K562 (cell line): Measurements from ENCODE around the gene TRIP10. TPM values are rescaled to one million over a fixed set of nuclear protein-coding genes. Genes with fewer than 3 reads are reported as not detected.

Experiments
- CTBP1 ChIP-seq: fragments of 450-650 bp; IDR thresholded peaks from 2 replicates; pipeline ENCODE4 v1.6.1; 2016; ENCODE audit warnings: borderline replicate concordance
- FOXJ3 ChIP-seq: sonication (generic); formaldehyde crosslinking; IDR thresholded peaks from 2 replicates; pipeline ENCODE4 v1.4.0; 2020; ENCODE audit warnings: mild to moderate bottlenecking, missing genetic modification reagents
- FOXK1 ChIP-seq: sonication (generic); formaldehyde crosslinking; IDR thresholded peaks from 2 replicates; pipeline ENCODE4 v1.8.0; 2022; ENCODE audit warnings: missing genetic modification reagents, mild to moderate bottlenecking, borderline replicate concordance
- GATAD2A ChIP-seq: fragments of 450-650 bp; IDR thresholded peaks from 2 replicates; pipeline ENCODE4 v1.6.1; 2017
- KDM5B ChIP-seq: fragments of 200-600 bp; sonication (generic); IDR thresholded peaks from 2 replicates; pipeline ENCODE4 v1.6.1; 2012; ENCODE audit warnings: low read depth, mild to moderate bottlenecking, moderate library complexity, low read length, control low read depth, inconsistent platforms; ENCODE audit not compliant: insufficient replicate concordance
- NCOA6 ChIP-seq: fragments of 450-650 bp; IDR thresholded peaks from 2 replicates; pipeline ENCODE4 v1.6.1; 2017; ENCODE audit warnings: mild to moderate bottlenecking
- SRF ChIP-seq, 2 experiments: fragments of 250-450, 450-650 bp in 1 of 2; sonication (Bioruptor Pico) in 1 of 2; sonication (generic) in 1 of 2; formaldehyde crosslinking; IDR thresholded peaks; 2 replicates each; pipeline versions ENCODE4 v1.5.0 to v1.5.1; 2020 to 2022; ENCODE audit warnings: mild to moderate bottlenecking in 1 of 2, missing genetic modification reagents in 1 of 2
- STAG1 ChIP-seq: sonication (generic); formaldehyde crosslinking; IDR thresholded peaks from 2 replicates; pipeline ENCODE4 v1.5.0; 2020; ENCODE audit warnings: missing genetic modification reagents, borderline replicate concordance
- TCF15 ChIP-seq: fragments of 250-450 bp; sonication (Bioruptor Pico); IDR thresholded peaks from 2 replicates; pipeline ENCODE4 v1.8.0; 2022; ENCODE audit warnings: moderate library complexity, mild to moderate bottlenecking, inconsistent platforms
- TFE3 ChIP-seq: fragments of 450-650 bp; formaldehyde crosslinking; IDR thresholded peaks from 2 replicates; pipeline ENCODE4 v1.4.0; 2020; ENCODE audit warnings: mild to moderate bottlenecking, mixed read lengths
- TOE1 ChIP-seq, 2 experiments: fragments of 450-650 bp in 1 of 2; sonication (generic) in 1 of 2; formaldehyde crosslinking in 1 of 2; IDR thresholded peaks; 2 replicates each; pipeline versions ENCODE4 v1.7.1 to v1.8.0; 2016 to 2022; ENCODE audit warnings: borderline replicate concordance in 2 of 2, mild to moderate bottlenecking in 2 of 2, antibody characterized with exemption in 1 of 2, inconsistent platforms in 1 of 2, low read depth in 1 of 2, missing genetic modification reagents in 1 of 2, moderate library complexity in 1 of 2
- USF1 ChIP-seq: sonication (generic); formaldehyde crosslinking; IDR thresholded peaks from 2 replicates; pipeline ENCODE4 v1.9.0; 2022; ENCODE audit warnings: mild to moderate bottlenecking, missing genetic modification reagents
- XRCC5 ChIP-seq: fragments of 200-400 bp; formaldehyde crosslinking; IDR thresholded peaks from 2 replicates; pipeline ENCODE4 v1.6.1; 2017; ENCODE audit warnings: low read depth, mild to moderate bottlenecking, low read length
- YY1 ChIP-seq, 3 experiments: IDR thresholded peaks; 2 replicates each; pipeline ENCODE4 v1.6.1; 2011; ENCODE audit warnings: low read length in 2 of 3, mild to moderate bottlenecking in 2 of 3, moderate library complexity in 2 of 3, borderline replicate concordance in 1 of 3, control low read depth in 1 of 3, low read depth in 1 of 3; ENCODE audit not compliant: insufficient read depth in 3 of 3, insufficient replicate concordance in 2 of 3, control insufficient read depth in 1 of 3, insufficient read length in 1 of 3; ENCODE audit errors: extremely low read depth in 1 of 3
- ZBTB5 ChIP-seq: fragments of 450-650 bp; IDR thresholded peaks from 2 replicates; pipeline ENCODE4 v1.6.1; 2017; ENCODE audit warnings: antibody characterized with exemption
- polyA plus RNA-seq, 8 experiments: library from polyadenylated mRNA; depleted of rRNA in 4 of 8; stranded (reverse) in 5 of 8; unstranded in 3 of 8; fragments of >200 nt; fragmentation: Nextera tagmentation in 2 of 8; fragmentation: Illumina TruSeq in 1 of 8; extraction: Ambion mirVana in 2 of 8; extraction: Trizol in 1 of 8; gene quantifications; 2 replicates each; pipeline versions ENCODE4 v1.2.1 to v1.2.3, GENCODE V29; 2011 to 2014; ENCODE audit warnings: inconsistent platforms in 1 of 8, missing spikeins in 1 of 8
- total RNA-seq, 7 experiments: library from RNA; depleted of rRNA in 6 of 7; stranded (reverse); fragments of >200 nt in 6 of 7; fragmentation: Illumina TruSeq in 2 of 7; extraction: Trizol in 2 of 7; gene quantifications; 2 replicates each; pipeline versions ENCODE4 v1.2.1 to v1.2.3, GENCODE V29; 2011 to 2021; ENCODE audit warnings: low replicate concordance in 1 of 7
- TF ChIP-seq, protein P1 (sequence below): fragments of 250-450 bp; sonication (Bioruptor Pico); IDR thresholded peaks from 2 replicates; pipeline ENCODE4 v1.8.0; 2021; ENCODE audit warnings: moderate library complexity, mild to moderate bottlenecking, inconsistent platforms
- TF ChIP-seq, protein P2 (sequence below): fragments of 250-450 bp; sonication (Bioruptor Pico); IDR thresholded peaks from 2 replicates; pipeline ENCODE4 v1.4.0; 2020

Gene TRIP10
- total and polyA plus RNA-seq, 9 of the 15 experiments (the other 6 are each of a cell fraction or from before 2014, with no cell fraction given) = 1.2 to 66.8 (median 36.1) TPM

DNA sequence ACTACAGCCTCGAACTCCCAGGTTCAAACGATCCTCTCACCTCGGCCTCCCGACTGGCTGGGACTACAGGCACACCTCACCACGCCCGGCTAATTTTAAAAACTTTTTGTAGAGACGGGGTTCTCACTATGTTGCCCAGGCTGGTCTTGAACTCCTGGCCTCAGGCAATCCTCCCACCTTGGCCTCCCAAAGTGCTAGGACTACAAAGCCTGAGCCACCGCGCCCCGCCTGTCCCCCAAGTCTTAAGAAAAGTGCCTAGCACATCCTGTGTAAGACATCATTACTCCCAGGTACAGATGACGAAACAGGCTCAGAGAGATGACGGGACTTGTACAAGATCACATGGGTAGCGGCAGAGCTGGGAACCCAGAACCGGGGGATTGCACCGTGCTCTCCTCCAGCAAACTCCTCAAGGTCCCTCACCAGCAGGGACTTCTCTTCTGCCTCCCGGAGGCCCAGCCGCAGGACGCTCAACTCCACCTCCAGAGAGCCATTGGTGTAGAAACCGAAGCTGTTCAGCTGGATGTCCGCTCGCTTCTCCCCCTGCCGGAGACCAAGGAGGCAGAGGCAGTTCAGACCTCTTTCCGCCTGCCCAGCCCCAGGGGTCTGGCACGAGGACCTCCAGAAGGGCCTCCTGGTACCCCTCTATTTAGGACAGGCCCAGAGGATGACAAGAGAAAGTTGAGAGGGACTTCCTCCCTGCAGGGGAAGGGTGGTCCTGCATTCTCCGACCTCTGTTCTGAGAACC is 3.1 kb upstream of the TRIP10 start (continued):
- TF ChIP-seq FOXK1 (no peak), ZBTB5 (no peak), KDM5B (peak; percentile 85), NCOA6 (no peak), TOE1 (IDR thresholded peaks at IDR 0.05; ENCODE audit: borderline replicate concordance) (peak; percentile 37; the same call in 1 of the 2 replicates), TOE1 (CRISPR knock-in tag; IDR thresholded peaks at IDR 0.05; ENCODE audit: borderline replicate concordance, low read depth) (peak; percentile 32; the same call in 1 of the 2 replicates), SRF (CRISPR knock-in tag; IDR thresholded peaks at IDR 0.05) (peak in 1 of 2 experiments; percentile 53; a peak in 1 of 4 replicates), CTBP1 (peak; percentile 86), FOXJ3 (no peak), XRCC5 (no peak), STAG1 (peak; percentile 17; the same call in 1 of the 2 replicates), USF1 (CRISPR knock-in tag) (peak; percentile 77), YY1 (IDR thresholded peaks at IDR 0.05; ENCODE audit: borderline replicate concordance in 1 of 3, control insufficient read depth in 1 of 3, extremely low read depth in 1 of 3, insufficient read depth in 3 of 3, insufficient read length in 1 of 3, insufficient replicate concordance in 2 of 3, low read depth in 1 of 3, low read length in 2 of 3) (peak in 2 of 3 experiments; percentile 68 to 79), TFE3 (no peak), TCF15 (CRISPR knock-in tag) (no peak), GATAD2A (peak; percentile 43; the same call in 1 of the 2 replicates)
- TF ChIP-seq, protein P1, sequence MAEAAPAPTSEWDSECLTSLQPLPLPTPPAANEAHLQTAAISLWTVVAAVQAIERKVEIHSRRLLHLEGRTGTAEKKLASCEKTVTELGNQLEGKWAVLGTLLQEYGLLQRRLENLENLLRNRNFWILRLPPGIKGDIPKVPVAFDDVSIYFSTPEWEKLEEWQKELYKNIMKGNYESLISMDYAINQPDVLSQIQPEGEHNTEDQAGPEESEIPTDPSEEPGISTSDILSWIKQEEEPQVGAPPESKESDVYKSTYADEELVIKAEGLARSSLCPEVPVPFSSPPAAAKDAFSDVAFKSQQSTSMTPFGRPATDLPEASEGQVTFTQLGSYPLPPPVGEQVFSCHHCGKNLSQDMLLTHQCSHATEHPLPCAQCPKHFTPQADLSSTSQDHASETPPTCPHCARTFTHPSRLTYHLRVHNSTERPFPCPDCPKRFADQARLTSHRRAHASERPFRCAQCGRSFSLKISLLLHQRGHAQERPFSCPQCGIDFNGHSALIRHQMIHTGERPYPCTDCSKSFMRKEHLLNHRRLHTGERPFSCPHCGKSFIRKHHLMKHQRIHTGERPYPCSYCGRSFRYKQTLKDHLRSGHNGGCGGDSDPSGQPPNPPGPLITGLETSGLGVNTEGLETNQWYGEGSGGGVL (CRISPR knock-in tag) = no peak
- TF ChIP-seq, protein P2, sequence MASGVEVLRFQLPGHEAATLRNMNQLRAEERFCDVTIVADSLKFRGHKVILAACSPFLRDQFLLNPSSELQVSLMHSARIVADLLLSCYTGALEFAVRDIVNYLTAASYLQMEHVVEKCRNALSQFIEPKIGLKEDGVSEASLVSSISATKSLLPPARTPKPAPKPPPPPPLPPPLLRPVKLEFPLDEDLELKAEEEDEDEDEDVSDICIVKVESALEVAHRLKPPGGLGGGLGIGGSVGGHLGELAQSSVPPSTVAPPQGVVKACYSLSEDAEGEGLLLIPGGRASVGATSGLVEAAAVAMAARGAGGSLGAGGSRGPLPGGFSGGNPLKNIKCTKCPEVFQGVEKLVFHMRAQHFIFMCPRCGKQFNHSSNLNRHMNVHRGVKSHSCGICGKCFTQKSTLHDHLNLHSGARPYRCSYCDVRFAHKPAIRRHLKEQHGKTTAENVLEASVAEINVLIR = peak; percentile 47; the same call in 1 of the 2 replicates
